NCI-H2227 (cell line): ENCODE measurements around the gene TPT1.
"Not testable (repeated sequence)": the region's sequence is repeated elsewhere in the genome, so short reads cannot be mapped to it uniquely, and the experiment has no call there.

Experiments
- DNase-seq: peaks from one replicate; lab custom pipeline; 2025; ENCODE audit not compliant: unreplicated experiment; lab: John Stamatoyannopoulos, UW

Gene TPT1

DNA sequence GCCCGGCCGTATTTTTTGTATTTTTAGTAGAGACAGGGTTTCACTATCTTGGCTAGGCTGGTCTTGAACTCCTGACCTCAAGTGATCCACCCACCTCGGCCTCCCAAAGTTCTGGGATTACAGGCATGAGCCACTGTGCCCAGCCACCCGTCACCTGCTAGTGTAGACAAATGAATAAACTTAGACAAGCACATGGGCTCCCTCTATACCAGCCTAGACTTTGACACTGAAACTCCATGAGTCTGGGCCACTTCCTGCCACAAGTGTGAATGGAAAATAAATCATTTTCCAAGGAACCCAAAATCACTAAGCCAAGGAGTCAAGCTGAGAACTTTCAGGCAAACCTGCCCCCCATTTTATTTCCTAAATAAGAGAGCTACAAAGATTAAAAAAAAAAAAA lies 27.0 kb upstream of the TPT1 start:
- DNase-seq, result no peak

DNA sequence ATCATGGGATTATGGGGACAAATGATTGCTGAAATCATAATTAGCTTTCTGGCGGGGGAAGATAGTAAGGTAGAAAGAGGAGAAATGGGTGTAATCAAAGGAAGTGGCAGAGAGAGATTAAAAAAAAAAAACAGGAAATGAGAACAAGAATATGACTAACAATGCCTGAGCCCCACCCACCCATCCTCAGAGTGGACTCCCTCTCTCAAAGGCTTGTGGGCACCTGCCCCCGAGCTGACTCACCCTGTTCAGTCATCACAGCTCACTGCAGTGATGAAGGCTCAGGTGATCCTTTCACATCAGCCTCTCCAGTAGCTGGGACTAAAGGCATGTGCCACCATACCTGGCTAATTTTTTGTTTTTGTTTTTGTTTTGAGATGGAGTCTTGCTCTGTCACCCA lies 26.4 kb upstream of the TPT1 start:
- no peak for DNase-seq

DNA sequence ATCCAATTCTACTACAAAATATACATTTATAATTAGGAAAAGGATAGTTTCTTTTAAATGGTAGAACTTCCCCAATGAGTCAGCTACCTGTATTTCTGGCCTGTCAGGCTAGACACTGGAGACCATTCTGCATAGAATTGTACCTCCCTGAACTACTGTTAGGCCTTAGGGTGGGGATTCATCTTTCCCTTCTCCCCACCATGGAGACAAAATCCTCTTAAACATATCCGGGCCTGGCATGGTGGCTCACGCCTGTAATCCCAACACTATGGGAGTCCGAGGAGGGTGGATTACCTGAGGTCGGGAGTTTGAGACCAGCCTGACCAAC lies 24.5 kb upstream of the TPT1 start:
- no peak for DNase-seq

DNA sequence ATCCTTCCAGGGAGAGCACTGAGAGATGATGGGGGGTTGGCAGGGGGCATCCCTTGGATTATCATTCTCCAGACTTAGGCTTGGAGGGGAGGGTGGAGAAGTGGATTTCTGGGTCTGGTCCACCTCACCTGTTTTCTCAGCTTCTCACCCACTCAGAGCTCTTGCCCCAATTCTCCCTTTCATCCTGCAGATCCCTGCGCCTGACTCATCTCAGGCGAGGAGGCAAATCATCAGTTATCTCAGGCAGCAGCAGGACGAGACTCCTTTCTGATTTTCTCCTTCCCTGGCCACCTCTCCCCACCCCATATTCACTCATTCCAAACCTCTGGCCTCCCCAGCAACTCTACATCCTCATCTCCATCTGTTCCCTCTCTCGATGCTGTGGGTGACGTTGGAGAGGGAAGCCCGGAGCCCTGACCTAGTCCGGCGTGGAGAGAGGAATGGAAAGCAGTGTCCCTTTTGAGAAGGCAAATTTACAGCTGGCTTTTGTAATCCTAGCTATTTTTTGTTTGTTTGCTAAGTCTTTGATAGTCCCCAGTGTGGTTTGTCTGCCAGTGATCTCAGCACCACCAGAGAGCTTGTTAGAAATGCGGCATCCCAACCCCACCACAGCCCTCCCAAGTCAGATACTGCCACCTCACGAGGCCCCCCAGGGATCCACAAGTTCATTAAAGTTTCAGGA lies 24.0 kb upstream of the TPT1 start:
- no peak for DNase-seq

DNA sequence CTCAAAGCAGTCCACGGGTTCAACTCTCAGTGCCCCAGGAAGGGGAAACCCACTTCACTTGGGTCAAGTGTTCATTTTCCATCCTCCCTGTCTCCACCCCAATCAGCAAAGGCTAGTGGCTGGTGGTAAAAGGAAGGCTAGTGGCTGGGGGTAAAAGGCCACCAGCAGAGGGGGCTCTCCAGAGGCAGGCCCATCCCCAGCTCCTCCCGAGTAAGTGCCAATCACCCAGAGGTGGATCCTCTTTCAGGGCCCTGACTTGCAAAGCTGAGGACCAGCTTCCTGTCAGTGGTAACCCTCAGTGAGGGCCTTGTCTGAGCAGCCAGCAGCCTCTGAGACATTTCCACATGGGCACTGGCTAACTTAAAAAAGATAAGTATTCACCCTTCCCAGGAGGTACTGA lies 22.0 kb upstream of the TPT1 start:
- no peak for DNase-seq

DNA sequence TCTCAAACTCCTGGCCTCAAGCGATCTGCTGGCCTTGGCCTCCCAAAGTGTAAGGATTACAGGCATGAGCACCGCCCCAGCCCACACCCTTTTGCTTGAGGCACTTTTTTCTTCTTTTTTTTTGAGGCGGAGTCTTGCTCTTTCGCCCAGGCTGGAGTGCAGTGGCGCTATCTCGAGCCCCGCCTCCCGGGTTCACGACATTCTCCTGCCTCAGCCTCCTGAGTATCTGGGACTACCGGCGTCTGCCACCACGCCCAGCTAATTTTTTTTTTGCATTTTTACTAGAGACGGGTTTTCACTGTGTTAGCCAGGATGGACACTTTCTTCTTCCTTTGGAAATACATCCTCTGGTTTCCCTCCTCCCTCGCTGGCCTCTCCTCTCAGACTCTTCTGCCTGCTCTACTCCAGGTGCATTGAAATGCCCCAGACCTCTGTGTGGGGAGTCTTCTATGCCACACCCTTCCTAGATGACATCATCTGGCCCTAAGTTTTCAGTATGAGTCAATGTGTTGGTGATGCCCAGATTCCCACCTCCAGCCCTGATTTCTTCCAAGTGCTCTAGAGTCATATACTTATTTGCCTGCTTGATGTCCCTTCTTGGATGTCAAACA lies 20.7 kb upstream of the TPT1 start:
- no peak for DNase-seq

DNA sequence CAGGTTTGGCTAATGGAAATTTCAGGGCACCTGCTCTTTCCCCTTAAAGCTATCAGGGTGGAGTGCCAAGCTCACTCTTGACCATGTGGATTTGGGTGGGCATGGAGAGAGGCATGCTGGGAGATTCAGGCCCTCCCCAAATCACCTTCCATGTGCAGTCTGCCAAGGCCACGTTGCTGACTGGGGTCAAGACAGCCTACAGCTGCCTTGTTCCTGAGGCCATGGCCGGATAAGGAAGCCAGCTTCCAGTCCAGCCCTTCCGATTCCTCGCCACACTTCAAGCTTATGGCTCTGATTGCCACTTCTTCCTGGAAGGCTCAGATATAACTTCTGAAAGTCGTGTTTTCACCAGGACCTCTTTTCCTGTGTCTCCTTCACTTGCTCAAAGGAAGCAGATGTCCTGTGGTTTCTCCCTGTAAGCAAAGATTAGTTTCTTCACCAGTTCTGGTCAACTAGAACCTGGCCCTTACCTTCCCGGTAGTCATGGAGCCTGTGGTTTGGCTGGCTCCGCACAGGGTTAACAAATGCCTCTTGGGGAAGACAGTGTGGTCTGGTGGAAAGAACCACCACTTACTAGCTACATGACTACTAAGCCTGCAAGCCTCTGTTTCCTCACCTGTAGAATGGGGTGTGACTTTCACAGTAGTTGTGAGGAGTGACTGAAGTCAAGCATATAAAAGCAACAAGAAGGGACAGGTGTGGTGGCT lies 16.1 kb upstream of the TPT1 start:
- no peak for DNase-seq

DNA sequence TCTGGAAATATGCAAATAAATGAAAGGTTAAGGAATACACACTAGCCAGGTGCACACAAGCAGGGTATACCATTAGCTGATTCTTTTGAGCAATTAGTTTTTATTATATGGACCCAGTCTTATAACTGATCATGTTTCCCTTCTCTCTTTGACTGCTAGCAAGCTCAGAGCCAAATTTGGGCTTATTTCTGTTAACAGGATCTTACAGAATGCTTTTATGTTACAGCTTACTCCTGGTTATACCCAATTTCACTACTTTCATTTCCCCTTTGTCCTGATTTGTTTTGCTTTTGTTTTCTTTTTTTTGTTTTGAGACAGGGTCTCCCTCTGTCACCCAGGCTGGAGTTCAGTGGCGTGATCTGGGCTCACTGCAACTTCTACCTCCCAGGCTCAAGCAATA lies 12.9 kb upstream of the TPT1 start:
- no peak for DNase-seq

DNA sequence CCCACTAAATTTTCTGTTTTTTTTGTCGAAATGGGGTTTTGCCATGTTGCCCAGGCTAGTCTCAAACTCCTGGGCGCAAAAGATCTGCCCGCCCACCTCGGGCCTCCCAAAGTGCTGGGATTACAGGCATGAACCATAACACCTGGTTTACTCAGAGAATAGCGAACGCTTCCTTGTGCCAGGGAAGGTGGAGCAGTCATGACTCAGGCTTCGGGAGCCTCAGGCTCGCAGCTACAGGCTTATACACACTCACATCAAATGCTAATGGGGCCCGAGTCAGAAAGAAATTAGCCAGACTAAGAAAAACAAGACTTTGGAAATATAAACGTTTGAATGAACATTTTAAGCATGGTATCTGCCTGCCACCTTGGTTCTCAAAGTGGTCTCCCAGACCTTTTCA lies 11.0 kb upstream of the TPT1 start:
- no peak for DNase-seq

DNA sequence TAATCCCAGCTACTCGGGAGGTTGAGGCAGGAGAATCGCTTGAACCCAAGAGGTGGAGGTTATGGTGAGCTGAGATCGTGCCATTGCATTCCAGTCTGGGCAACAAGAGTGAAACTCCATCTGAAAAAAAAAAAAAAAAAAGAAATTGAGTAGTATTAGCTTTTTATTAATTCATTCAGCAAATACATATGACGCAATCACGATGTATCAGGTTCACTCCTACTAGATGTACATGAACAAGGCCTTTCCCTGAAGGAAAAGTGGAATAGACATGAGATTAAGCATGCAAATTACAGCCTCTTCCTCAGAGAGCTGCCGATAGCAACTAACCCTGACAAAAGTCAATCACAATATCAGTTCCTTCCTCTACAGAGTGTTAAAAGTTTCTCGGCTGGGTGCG lies 9.2 kb upstream of the TPT1 start:
- no peak for DNase-seq

DNA sequence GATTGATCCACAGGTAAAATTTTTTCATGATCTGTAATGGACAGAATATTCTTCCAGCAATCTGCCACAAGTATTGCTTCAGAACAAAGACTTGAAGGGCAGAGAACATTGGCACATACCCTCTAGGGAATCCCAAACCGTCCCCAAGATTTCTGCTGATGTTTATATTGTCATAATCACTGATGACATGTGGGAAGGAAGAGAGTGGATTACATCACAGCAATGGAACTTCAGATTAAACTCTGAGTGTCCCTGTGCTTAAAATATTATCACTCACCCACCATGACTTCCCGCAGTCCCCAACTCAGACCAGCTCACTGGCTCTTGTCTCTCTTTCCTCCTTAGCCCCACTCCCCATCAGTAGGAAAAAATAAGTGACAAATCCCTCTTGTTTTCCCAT lies 8.5 kb upstream of the TPT1 start:
- DNase-seq, result no peak

DNA sequence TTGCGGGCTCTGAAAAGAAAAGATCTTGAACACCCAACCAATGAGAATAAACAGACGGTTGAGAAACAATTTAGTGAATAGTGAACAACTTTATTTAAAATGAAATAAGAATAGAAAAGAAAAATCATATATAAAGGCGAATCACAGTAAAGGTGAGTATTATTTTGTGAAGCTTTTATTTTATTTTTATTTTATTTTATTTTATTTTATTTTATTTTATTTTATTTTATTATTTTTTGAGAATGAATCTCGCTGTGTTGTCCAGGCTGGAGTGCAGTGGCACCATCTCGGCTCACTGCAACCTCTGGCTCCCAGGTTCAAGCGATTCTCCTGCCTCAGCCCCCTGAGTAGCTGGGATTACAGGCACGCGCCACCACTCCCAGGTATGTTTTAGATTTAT lies 3.1 kb upstream of the TPT1 start:
- not testable (repeated sequence) for DNase-seq

DNA sequence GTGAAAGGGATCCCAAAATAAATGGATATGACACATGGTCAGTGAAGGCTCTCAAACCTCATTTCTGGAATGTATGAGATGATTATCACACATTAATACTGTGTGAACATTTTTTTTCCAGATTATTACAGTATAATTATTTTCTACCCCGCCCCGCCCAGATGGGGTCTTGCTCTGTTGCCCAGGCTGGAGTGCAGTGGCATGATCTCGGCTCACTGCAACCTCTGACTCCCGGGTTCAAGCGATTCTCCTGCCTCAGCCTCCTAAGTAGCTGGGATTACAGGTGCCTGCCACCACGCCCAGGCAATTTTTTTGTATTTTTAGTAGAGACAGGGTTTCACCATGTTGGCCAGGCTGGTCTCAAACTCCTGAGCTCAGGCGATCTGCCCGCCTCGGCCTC lies 2.1 kb upstream of the TPT1 start:
- DNase-seq, result not testable (repeated sequence)

DNA sequence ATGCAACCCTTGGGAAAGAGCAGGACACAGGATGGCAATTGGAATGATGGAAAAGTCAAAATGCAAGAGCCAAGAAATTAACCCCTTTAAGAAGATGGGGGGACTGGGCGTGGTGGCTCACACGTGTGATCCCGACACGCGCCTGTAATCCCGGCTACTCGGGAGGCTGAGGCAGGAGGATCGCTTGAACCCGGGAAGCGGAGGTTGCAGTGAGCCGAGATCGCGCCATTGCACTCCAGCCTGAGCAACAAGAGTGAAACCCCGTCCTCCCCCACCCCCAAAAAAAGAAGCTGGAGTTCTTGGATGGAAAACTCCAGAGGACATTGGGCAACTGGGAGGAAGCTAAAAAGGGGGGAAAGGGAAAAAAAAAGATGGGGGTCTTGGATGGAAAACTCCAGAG lies 1.7 kb upstream of the TPT1 start:
- not testable (repeated sequence) for DNase-seq

DNA sequence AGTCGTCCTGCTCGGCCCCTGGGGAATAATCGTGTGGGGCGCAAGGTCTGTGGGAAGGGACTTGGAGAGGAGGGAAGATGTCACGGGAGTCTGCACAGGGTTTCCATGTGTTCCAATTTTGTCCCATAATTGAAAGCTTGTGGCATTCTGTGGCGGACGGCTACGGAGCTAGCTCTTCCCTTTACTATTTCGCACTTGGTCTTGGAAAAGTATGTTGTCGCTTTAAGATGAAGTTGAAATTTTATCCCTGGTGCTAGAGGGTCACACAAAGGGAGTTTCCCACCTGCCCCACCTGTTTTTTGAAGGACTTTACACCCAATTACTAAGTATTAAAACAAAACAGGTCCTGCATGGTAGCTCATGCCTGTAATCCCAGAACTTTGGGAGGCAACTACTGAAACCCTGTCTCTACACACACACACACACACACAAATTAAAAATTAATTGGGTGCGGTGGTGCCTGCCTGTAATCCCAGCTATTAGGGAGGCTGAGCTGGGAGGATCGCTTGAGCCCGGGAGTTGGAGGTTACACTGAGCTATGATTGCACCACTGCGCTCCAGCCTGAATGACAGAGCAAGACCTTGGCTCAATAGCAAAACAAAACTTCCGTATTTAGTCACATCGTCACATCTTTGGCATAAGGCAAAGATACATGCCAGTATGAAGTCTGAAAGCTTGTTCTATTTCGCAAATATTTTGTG lies 967 bp upstream of the TPT1 start:
- DNase-seq, result peak; percentile 32

DNA sequence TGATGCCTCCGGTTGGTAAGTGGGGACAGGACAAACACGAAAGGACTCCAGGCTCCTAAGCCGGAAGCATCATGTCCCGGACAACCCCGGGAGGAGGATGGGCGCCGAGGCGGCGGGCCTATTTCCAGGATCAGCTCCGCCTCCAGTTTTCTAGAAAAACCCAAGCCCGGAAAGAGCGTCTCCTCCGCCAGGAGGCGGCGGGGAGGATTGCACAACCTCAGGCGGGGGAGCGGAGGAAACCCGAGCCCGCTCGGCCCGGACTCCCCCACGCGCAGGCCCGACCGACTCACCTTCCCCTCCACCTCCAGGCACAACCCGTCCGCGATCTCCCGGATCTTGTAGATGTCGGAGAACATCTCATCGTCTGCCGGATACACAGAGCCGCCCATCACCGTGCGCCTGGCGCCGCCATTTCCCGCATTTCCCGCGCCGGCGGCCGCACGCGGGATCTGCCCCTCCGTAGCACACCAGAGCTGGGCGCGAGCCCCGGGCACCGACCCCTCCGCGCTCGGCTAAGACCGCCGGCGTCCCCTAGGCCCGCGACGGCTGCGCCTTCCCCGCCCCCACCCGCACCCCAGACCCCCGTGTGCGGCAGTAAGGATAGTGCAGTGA lies 455 bp downstream of the TPT1 start:
- peak; percentile 90 for DNase-seq

DNA sequence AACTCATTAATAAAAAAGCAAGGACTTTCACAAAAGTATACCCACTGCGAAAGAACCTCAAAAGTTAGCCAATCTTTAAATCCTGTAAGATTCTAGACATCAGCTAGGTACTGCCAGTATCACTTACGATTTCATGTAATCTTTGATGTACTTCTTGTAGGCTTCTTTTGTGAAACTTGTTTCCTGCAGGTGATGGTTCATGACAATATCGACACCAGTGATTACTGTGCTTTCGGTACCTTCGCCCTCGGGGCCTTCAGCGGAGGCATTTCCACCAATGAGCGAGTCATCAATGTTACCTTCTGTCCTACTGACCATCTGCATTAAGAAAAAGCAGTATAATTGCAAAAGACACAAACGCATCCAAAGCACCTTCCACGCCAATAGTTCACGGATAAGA lies 1.1 kb downstream of the TPT1 start:
- DNase-seq, result no peak

DNA sequence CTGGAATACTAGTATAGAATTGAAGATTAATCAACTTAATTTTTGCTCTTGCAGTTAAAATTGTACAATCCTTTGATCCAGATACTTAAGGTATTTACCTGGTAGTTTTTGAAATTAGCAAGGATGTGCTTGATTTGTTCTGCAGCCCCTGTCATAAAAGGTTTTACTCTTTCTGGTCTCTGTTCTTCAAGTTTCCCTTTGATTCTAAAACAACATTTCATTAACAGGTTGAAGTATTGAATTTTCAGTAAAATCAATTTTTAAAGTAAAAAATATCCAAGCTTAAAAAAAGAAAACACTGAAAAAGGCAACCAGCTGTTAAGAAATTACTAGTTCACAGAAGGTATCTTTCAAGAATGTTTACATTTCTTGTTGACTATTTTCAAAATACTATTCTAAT lies 1.6 kb downstream of the TPT1 start:
- DNase-seq, result no peak

DNA sequence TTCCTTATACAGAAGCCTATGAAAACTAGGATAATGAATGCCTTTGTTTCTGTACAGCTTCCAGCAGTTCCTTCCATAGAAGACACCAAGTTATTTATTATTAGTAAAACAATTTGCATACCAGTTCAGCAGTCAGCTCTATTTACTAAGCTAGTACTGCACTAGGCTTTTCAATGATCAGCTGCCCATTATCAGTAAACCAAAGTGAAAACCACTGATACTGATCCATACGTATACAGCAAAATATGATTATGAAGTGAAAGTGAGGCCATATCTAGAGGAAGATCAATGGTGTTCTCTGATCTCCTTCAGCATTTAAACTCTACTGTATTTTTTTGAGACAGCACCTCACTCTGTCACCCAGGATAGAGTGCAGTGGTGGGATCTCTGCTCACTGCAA lies 3.2 kb downstream of the TPT1 start:
- DNase-seq, result no peak

DNA sequence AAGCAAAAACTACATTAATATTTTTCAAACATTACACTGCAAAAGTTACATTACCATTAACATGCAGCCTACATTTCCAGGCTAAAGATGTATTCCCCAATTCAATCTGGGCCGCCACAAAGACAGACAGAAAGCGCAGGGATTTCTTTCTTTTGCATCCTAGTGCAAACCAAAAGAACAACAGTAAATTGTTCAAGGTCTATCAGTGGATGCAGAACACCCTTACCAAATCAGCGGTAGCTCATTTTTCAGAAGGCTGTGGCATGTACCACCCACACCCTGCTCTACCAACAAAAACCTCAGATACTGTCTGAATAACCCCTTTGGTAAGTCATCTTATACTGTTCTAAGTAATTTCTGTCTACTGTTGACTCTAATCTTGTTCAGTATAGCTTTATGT lies 3.6 kb downstream of the TPT1 start:
- DNase-seq, result no peak

DNA sequence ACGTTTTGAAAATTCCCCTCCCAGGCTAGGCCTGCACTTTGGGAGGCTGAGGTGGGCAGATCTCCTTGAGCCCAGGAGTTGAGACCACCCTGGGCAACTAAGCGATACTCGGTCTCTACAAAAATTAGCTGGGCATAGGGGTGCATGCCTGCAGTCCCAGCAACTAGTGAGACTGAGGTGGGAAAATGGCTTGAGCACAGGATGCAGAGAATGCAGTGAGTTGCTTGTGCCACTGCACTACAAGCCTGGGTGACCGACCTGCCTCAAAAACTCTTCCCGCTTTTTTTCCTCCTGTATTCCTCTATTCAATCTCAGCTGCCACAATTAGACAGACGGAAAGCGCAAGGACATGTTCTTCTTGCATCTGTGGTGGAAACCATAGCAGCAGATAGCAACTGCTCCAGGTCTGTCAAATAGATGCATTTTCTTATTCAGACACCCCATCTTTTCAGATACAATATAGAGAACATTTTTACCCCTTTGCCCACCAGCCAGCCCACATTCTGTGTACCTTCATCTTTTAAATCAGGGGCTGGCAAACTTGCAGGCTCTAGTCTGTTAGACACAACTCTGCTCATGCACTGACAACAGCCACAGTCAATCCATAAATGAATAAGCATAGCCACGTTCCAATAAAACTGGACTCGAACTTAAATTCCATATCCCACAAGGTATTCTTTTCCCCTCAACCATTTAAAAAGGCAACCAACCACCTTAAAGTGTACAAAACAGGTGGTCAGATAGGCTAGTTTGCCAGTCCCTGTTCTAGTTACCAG lies 4.8 kb downstream of the TPT1 start:
- no peak for DNase-seq
